Ishikawa (cell line): Measurements from ENCODE around the gene GPX3.

Source experiments
- CEBPB ChIP-seq: IDR thresholded peaks from 2 replicates; pipeline ENCODE4 v1.6.1; 2012
- CREB1 ChIP-seq: IDR thresholded peaks from 2 replicates; pipeline ENCODE4 v1.6.1; 2012; ENCODE audit warnings: low read depth
- EP300 ChIP-seq: IDR thresholded peaks from 2 replicates; pipeline ENCODE4 v1.6.1; 2012; ENCODE audit warnings: borderline replicate concordance
- TAF1 ChIP-seq: IDR thresholded peaks from 2 replicates; pipeline ENCODE4 v1.6.1; 2012; ENCODE audit warnings: low read depth, mild to moderate bottlenecking
- TF ChIP-seq, protein P1 (sequence below): IDR thresholded peaks from 2 replicates; pipeline ENCODE4 v1.6.1; 2012
- TF ChIP-seq, protein P2 (sequence below): IDR thresholded peaks from 2 replicates; pipeline ENCODE4 v1.6.1; 2012; ENCODE audit warnings: low read depth, mild to moderate bottlenecking
- TF ChIP-seq, protein P3 (sequence below): IDR thresholded peaks from 2 replicates; pipeline ENCODE4 v1.6.1; 2012

DNA sequence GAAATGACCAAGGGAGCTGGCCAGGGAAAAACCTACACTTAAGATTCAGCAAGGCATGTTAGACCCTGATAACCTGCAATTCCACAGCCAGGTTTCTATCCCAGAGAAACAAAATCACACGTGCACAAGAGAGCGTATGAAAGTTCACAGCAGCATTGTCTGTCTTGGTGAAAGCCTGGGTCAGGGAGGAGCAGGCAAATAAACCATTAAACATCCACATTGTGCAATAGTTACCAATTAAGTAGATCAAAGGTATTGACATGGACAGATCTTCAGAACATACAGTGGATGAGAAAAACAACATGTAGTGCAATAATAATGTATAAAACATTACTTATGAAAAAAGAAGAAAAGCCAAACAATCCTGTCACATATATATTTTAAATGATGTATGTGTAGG lies 15.9 kb upstream of the GPX3 start:
- TF ChIP-seq EP300: no peak
- no peak for TF ChIP-seq TAF1
- TF ChIP-seq, protein P1, sequence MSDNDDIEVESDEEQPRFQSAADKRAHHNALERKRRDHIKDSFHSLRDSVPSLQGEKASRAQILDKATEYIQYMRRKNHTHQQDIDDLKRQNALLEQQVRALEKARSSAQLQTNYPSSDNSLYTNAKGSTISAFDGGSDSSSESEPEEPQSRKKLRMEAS: no peak
- 0 out of 2 replicates have a peak, but pooled peaks have one; percentile 24 for TF ChIP-seq CEBPB
- TF ChIP-seq, protein P2, sequence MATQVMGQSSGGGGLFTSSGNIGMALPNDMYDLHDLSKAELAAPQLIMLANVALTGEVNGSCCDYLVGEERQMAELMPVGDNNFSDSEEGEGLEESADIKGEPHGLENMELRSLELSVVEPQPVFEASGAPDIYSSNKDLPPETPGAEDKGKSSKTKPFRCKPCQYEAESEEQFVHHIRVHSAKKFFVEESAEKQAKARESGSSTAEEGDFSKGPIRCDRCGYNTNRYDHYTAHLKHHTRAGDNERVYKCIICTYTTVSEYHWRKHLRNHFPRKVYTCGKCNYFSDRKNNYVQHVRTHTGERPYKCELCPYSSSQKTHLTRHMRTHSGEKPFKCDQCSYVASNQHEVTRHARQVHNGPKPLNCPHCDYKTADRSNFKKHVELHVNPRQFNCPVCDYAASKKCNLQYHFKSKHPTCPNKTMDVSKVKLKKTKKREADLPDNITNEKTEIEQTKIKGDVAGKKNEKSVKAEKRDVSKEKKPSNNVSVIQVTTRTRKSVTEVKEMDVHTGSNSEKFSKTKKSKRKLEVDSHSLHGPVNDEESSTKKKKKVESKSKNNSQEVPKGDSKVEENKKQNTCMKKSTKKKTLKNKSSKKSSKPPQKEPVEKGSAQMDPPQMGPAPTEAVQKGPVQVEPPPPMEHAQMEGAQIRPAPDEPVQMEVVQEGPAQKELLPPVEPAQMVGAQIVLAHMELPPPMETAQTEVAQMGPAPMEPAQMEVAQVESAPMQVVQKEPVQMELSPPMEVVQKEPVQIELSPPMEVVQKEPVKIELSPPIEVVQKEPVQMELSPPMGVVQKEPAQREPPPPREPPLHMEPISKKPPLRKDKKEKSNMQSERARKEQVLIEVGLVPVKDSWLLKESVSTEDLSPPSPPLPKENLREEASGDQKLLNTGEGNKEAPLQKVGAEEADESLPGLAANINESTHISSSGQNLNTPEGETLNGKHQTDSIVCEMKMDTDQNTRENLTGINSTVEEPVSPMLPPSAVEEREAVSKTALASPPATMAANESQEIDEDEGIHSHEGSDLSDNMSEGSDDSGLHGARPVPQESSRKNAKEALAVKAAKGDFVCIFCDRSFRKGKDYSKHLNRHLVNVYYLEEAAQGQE: no peak
- no peak for TF ChIP-seq CREB1
- TF ChIP-seq, protein P3, sequence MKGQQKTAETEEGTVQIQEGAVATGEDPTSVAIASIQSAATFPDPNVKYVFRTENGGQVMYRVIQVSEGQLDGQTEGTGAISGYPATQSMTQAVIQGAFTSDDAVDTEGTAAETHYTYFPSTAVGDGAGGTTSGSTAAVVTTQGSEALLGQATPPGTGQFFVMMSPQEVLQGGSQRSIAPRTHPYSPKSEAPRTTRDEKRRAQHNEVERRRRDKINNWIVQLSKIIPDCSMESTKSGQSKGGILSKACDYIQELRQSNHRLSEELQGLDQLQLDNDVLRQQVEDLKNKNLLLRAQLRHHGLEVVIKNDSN: no peak
